GM19023 (cell line): ENCODE results near the gene EXOC3L1.
A peak's percentile ranks its signal among the peaks of the same experiment; 100 is the strongest.

Source experiments
- ATAC-seq: cut with Tn5 transposase; IDR thresholded peaks from one replicate; pipeline ENCODE4 v1.9.1; 2021; ENCODE audit warnings: mild to moderate bottlenecking, moderate library complexity; ENCODE audit not compliant: unreplicated experiment

Gene EXOC3L1

GRCh38 chr16:67199011-67199807 lies 9.3 kb upstream of the EXOC3L1 start, which contains the start of gene ELMO3:
ELMO3 (plus strand) TSS chr16:67199131; CDS start chr16:67199327, 196 bp downstream.
- ATAC-seq = no peak

- no peak for ATAC-seq
These were observed 8.3 kb upstream of the EXOC3L1 start for GRCh38 chr16:67198238-67198734.

- no peak for ATAC-seq
These were observed 7.8 kb upstream of the EXOC3L1 start for GRCh38 chr16:67197704-67198103.

GRCh38 chr16:67196881-67197280 lies 6.9 kb upstream of the EXOC3L1 start:
- no peak for ATAC-seq

- ATAC-seq = no peak
These were observed 5.7 kb upstream of the EXOC3L1 start for GRCh38 chr16:67195676-67196075.

- no peak for ATAC-seq
These were observed 4.3 kb upstream of the EXOC3L1 start for GRCh38 chr16:67194260-67194659.

GRCh38 chr16:67193536-67193935 lies 3.6 kb upstream of the EXOC3L1 start:
- ATAC-seq = no peak

- no peak for ATAC-seq
These were observed 2.9 kb upstream of the EXOC3L1 start for GRCh38 chr16:67192781-67193361.

- peak; percentile 89 for ATAC-seq
These were observed 2.2 kb upstream of the EXOC3L1 start, which contains the start of gene E2F4 for GRCh38 chr16:67191995-67192681. E2F4 (plus strand) TSS chr16:67192155; CDS start chr16:67192228, 73 bp downstream.

- ATAC-seq = no peak
These were observed 1.6 kb upstream of the EXOC3L1 start for GRCh38 chr16:67191411-67191994.

- no peak for ATAC-seq
These were observed 788 bp upstream of the EXOC3L1 start for GRCh38 chr16:67190448-67191399.

GRCh38 chr16:67188798-67189197 lies 1.1 kb downstream of the EXOC3L1 start:
- no peak for ATAC-seq

- no peak for ATAC-seq
These were observed 1.6 kb downstream of the EXOC3L1 start for GRCh38 chr16:67188323-67188722.

- ATAC-seq = no peak
These were observed 2.6 kb downstream of the EXOC3L1 start for GRCh38 chr16:67187175-67187890.

- no peak for ATAC-seq
These were observed 3.4 kb downstream of the EXOC3L1 start for GRCh38 chr16:67186550-67186950.

GRCh38 chr16:67185651-67186134 lies 4.2 kb downstream of the EXOC3L1 start:
- no peak for ATAC-seq

- ATAC-seq = no peak
These were observed 4.8 kb downstream of the EXOC3L1 start for GRCh38 chr16:67184995-67185650.

GRCh38 chr16:67184453-67184994 lies 5.4 kb downstream of the EXOC3L1 start:
- no peak for ATAC-seq
